Melanocyte of skin (primary cell): ENCODE measurements around the gene CENPX. TPM values are rescaled to one million over a fixed set of nuclear protein-coding genes. Genes with fewer than 3 reads are reported as not detected.

ENCODE experiments used
- total RNA-seq, 2 donors: library from RNA; depleted of rRNA; stranded (reverse); fragments of >200 nt; gene quantifications; 2 replicates each; pipeline ENCODE4 v1.2.3, GENCODE V29; 2012

The CENPX gene
- 10 to 100 TPM; 24.8 to 72.9 TPM for total RNA-seq

DNA sequence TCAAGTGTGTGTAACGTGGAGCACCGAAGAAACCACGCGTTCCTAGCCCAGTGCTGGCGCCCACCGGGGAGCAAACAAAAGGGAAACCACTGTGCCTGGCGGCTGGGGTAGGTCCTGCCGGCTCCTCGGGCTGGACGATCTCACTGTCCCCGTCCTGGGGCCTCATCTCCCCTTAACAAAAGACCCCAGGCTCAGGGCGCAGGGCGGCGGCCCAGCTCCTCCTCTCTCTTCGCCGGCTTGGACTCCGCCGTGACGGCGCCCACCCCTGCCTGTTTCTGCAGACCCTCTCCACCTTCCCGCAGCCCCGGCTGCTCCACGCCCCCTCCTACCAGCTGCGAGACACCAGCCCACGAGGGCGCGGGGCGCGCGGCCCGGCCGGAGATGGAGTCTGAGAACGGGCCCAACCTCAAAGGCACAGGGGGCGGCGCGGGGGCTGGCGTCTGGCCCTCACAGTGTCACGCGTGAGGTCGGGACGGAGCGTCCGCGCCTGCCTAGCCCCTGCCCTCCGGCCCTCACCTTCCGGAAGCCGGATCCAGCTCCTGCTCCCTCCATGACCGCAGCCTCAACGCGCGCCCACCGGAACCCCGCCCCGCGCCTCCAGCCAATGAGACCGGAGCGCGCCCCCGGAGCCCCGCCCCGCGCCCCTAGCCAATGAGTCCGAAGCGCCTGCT is at the start of gene CENPX:
CENPX (minus strand) TSS at position 569 of the 671 bp plus-strand sequence; CDS start at position 552, 17 bp downstream.

GRCh38 chr17:82065638-82066303 is 43.1 kb upstream of the CENPX start, which contains the start of gene DUS1L:
DUS1L (minus strand) TSS chr17:82065804; CDS start chr17:82065059, 745 bp downstream.

DNA sequence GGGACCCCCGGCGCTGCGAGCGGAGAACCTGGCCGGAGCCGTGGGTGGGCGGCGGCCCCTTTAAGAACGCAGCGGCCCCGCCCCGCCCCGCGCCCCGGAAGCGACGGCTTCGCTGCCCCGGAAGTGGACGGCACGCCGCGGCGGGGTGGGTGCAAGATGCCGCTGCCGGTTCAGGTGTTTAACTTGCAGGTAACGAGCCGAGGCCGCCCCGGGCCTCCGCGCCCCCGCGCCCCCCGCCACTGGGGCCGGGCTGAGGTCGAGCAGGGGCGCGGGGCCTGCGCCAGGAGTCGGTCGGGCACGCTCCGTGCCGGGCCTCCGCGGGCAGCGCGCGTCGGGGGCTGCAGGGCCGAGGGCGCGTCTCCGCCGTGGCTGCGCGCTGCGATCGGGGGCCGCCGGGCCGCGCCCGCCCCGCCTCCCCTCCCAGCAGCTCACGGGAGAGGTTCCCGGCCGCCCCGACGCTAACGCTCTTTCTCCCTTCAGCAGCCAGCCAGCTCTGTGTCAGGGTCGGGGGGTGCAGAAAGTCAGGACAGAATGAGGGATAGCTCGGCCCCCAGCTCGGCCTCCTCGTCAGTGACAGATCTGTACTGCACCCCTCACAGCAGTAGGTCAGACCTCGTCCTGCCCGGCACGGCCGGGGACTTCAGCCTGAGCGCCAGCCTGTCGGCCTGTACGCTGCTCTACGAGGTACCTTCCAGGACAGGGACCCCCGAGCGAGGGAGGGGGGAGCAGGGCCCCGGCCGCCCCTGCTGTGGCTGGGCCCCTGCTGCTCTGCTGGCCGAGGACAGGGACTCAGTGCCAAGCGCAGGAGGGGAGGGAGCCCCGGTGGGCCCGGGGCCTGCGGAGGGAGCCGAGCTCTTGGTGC is 29.3 kb upstream of the CENPX start, which contains the start of the genes GPS1 and RFNG:
GPS1 (plus strand) TSS at position 123 of the 862 bp plus-strand sequence; CDS start at position 157, 34 bp downstream.
RFNG (minus strand) TSS at position 36 of the 862 bp plus-strand sequence. CDS start 45 bp downstream, outside the sequence.

GRCh38 chr17:82037092-82037888 is 14.6 kb upstream of the CENPX start, which contains the start of gene DCXR:
DCXR (minus strand) TSS chr17:82037697; CDS start chr17:82037682, 15 bp downstream.

GRCh38 chr17:82031303-82031884 is 8.7 kb upstream of the CENPX start, which contains the start of gene RAC3:
RAC3 (plus strand) TSS chr17:82031678; CDS start chr17:82031762, 84 bp downstream.

GRCh38 chr17:82022981-82023446 is 336 bp upstream of the CENPX start, which contains the start of gene LRRC45:
LRRC45 (plus strand) TSS chr17:82023305; CDS start chr17:82023644, 339 bp downstream.

DNA sequence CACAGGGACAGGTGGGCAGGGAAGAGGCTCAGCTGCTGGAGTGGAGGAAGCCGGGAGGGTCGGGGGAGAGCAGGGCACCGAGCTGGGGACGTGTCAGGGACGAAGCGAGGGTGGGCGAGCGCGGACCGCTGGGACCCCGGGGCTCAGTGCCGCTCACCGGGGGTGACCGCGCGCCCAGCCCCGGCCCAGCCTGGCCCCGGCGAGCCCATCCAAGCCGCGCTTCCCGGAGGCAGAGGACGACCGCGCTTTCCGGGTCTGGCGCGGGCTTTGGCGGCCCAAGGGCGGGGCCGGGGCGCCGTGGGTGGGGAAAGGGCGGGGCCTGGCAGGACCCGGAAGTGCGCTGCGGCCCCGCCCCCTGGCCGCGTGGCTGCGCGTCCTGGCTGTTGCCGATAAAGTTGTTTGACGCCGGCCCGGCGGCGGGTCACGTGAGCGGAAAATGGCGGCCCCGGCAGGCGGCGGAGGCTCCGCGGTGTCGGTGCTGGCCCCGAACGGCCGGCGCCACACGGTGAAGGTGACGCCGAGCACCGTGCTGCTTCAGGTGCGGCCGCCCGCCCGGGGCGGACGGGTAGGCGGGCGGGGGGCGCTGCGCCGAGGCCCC is 45.4 kb downstream of the CENPX start, which contains the start of gene ASPSCR1:
ASPSCR1 (plus strand) TSS at position 419 of the 598 bp plus-strand sequence; CDS start at position 437, 18 bp downstream.

Other genes with a start within 250 kb of the CENPX start
- gene GCGR, start 218.7 kb downstream of the CENPX start, total RNA-seq, result not detected
- gene MCRIP1, start 189.6 kb downstream of the CENPX start, total RNA-seq, result 10 to 100 TPM; 84.9 to 98.4 TPM
- not detected for gene PPP1R27, start 187.8 kb downstream of the CENPX start, total RNA-seq
- gene P4HB, start 162.3 kb downstream of the CENPX start, total RNA-seq, result 100 to 1,000 TPM; 383 to 481 TPM
- 100 to 1,000 TPM; 192 to 263 TPM for gene ARHGDIA, start 151.5 kb downstream of the CENPX start, total RNA-seq
- 100 to 1,000 TPM in 1 of 2 donors, 10 to 100 TPM in 1; 71.6 to 187 TPM for gene ALYREF, start 131.3 kb downstream of the CENPX start, total RNA-seq
- gene ANAPC11, start 131.2 kb downstream of the CENPX start, total RNA-seq, result 100 to 1,000 TPM; 113 to 141 TPM
- 1 to 10 TPM in 1 of 2 donors, not detected in 1; 1.0 TPM for gene NPB, start 120.6 kb downstream of the CENPX start, total RNA-seq
- gene PCYT2, start 111.5 kb downstream of the CENPX start, total RNA-seq, result 10 to 100 TPM; 71.6 to 82.9 TPM
- 10 to 100 TPM; 14.1 to 15.3 TPM for gene SIRT7, start 104.7 kb downstream of the CENPX start, total RNA-seq
- 10 to 100 TPM; 23.1 to 33.0 TPM for gene MAFG, start 95.1 kb downstream of the CENPX start, total RNA-seq
- gene PYCR1, start 85.6 kb downstream of the CENPX start, total RNA-seq, result 10 to 100 TPM in 1 of 2 donors, 1 to 10 TPM in 1; 8.3 to 14.3 TPM
- not detected for gene MYADML2, start 75.6 kb downstream of the CENPX start, total RNA-seq
- not detected for gene NOTUM, start 61.7 kb downstream of the CENPX start, total RNA-seq
- 10 to 100 TPM; 23.6 to 33.7 TPM for gene ASPSCR1, start 45.2 kb downstream of the CENPX start, total RNA-seq
- gene LRRC45, start 427 bp upstream of the CENPX start, total RNA-seq, result 10 to 100 TPM; 14.8 to 30.0 TPM
- 10 to 100 TPM; 10.3 to 13.7 TPM for gene RAC3, start 8.8 kb upstream of the CENPX start, total RNA-seq
- 10 to 100 TPM; 50.9 to 62.6 TPM for gene DCXR, start 14.8 kb upstream of the CENPX start, total RNA-seq
- gene RFNG, start 28.9 kb upstream of the CENPX start, total RNA-seq, result 10 to 100 TPM; 20.3 to 26.3 TPM
- 100 to 1,000 TPM; 100 to 150 TPM for gene GPS1, start 29.0 kb upstream of the CENPX start, total RNA-seq
- gene DUS1L, start 42.9 kb upstream of the CENPX start, total RNA-seq, result 10 to 100 TPM; 64.0 to 81.3 TPM
- 100 to 1,000 TPM; 134 to 239 TPM for gene FASN, start 75.4 kb upstream of the CENPX start, total RNA-seq
- 10 to 100 TPM in 1 of 2 donors, 1 to 10 TPM in 1; 9.3 to 17.3 TPM for gene CCDC57, start 190.0 kb upstream of the CENPX start, total RNA-seq
- 10 to 100 TPM; 15.1 to 45.6 TPM for gene SLC16A3, start 206.2 kb upstream of the CENPX start, total RNA-seq